HepG2 (cell line): Measurements from ENCODE around the gene ADAP2. TPM values are rescaled to one million over a fixed set of nuclear protein-coding genes. Genes with fewer than 3 reads are reported as not detected.

Experiments used
- FOXK1 ChIP-seq: sonication (generic); formaldehyde crosslinking; IDR thresholded peaks from 2 replicates; pipeline ENCODE4 v1.4.0; 2020; ENCODE audit warnings: low read depth, missing genetic modification reagents, borderline replicate concordance
- FOXO1 ChIP-seq: sonication (generic); formaldehyde crosslinking; IDR thresholded peaks from 2 replicates; pipeline ENCODE4 v1.4.0; 2020; ENCODE audit warnings: missing genetic modification reagents
- GATAD2A ChIP-seq: IDR thresholded peaks from 2 replicates; pipeline ENCODE4 v1.6.1; 2016
- HNF1B ChIP-seq: sonication (generic); formaldehyde crosslinking; IDR thresholded peaks from 2 replicates; pipeline ENCODE4 v1.5.1; 2020; ENCODE audit warnings: mild to moderate bottlenecking, moderate library complexity, missing genetic modification reagents
- IRF2 ChIP-seq: IDR thresholded peaks from 2 replicates; pipeline ENCODE4 v1.6.1; 2018; ENCODE audit warnings: missing genetic modification reagents, missing compliant biosample characterization
- SOX6 ChIP-seq, 2 experiments: fragments of 450-650 bp in 1 of 2; sonication (generic) in 1 of 2; formaldehyde crosslinking in 1 of 2; IDR thresholded peaks; 2 replicates each; pipeline versions ENCODE4 v1.4.0 to v1.6.1; 2017 to 2020; ENCODE audit warnings: antibody characterized with exemption in 1 of 2, mild to moderate bottlenecking in 1 of 2, missing genetic modification reagents in 1 of 2
- ZIK1 ChIP-seq: sonication (generic); formaldehyde crosslinking; IDR thresholded peaks from 2 replicates; pipeline ENCODE4 v1.5.0; 2020; ENCODE audit warnings: mild to moderate bottlenecking, low read depth, missing genetic modification reagents, borderline replicate concordance
- ZNF253 ChIP-seq: sonication (generic); formaldehyde crosslinking; IDR thresholded peaks from 2 replicates; pipeline ENCODE4 v1.8.0; 2022; ENCODE audit warnings: mild to moderate bottlenecking, missing genetic modification reagents, borderline replicate concordance
- ZNF317 ChIP-seq: sonication (generic); formaldehyde crosslinking; IDR thresholded peaks from 2 replicates; pipeline ENCODE4 v1.5.0; 2020; ENCODE audit warnings: mild to moderate bottlenecking, missing genetic modification reagents
- ZNF770 ChIP-seq: sonication (generic); formaldehyde crosslinking; IDR thresholded peaks from 2 replicates; pipeline ENCODE4 v1.5.0; 2020; ENCODE audit warnings: mild to moderate bottlenecking, missing genetic modification reagents
- ZNF850 ChIP-seq: sonication (generic); formaldehyde crosslinking; conservative IDR thresholded peaks from 2 replicates; pipeline ENCODE4 v1.9.0; 2021; ENCODE audit warnings: mild to moderate bottlenecking, missing genetic modification reagents
- polyA plus RNA-seq, 8 experiments: library from polyadenylated mRNA; depleted of rRNA in 3 of 8; stranded (reverse) in 7 of 8; unstranded in 1 of 8; fragments of >200 nt; fragmentation: Illumina TruSeq in 4 of 8; extraction: Trizol in 4 of 8; gene quantifications; 2 replicates each; pipeline versions ENCODE4 v1.2.1 to v1.2.3, GENCODE V29; 2011 to 2016; ENCODE audit warnings: low read depth in 4 of 8, missing spikeins in 1 of 8, mixed read lengths in 1 of 8; ENCODE audit not compliant: insufficient read depth in 1 of 8
- total RNA-seq, 5 experiments: library from RNA; depleted of rRNA; stranded (reverse); fragments of >200 nt; fragmentation: Illumina TruSeq; extraction: Trizol; gene quantifications; 2 replicates each; pipeline ENCODE4 v1.2.3, GENCODE V29; 2016; ENCODE audit warnings: low read depth in 1 of 5

ADAP2 gene
- total and polyA plus RNA-seq, 2 of the 13 experiments (the other 11 are each of a cell fraction or from before 2014, with no cell fraction given): 0.51 to 0.70 TPM

GRCh38 chr17:30950669-30951399 lies 29.1 kb downstream of the ADAP2 start (continued):
- TF ChIP-seq SOX6 (IDR thresholded peaks at IDR 0.05) (no peak), SOX6 (CRISPR knock-in tag; IDR thresholded peaks at IDR 0.05) (peak; percentile 66), GATAD2A (CRISPR knock-in tag) (peak; percentile 78), ZNF253 (CRISPR knock-in tag) (no peak), ZNF770 (CRISPR knock-in tag) (no peak), ZNF850 (no peak), FOXK1 (CRISPR knock-in tag) (peak; percentile 42; the same call in 1 of the 2 replicates), ZIK1 (CRISPR knock-in tag) (no peak), FOXO1 (CRISPR knock-in tag) (peak; percentile 35; the same call in 1 of the 2 replicates), ZNF317 (CRISPR knock-in tag) (peak; percentile 91), IRF2 (CRISPR knock-in tag) (peak; percentile 38; the same call in 1 of the 2 replicates), HNF1B (CRISPR knock-in tag) (peak; percentile 61; the same call in 1 of the 2 replicates)
